GM12878 (cell line): ENCODE results near the gene WHAMM. TPM values are rescaled to one million over a fixed set of nuclear protein-coding genes. Genes with fewer than 3 reads are reported as not detected.

Experiments used
- BACH1 ChIP-seq: fragments of 450-650 bp; IDR thresholded peaks from 2 replicates; pipeline ENCODE4 v1.6.1; 2017; ENCODE audit warnings: mild to moderate bottlenecking, borderline replicate concordance
- BCL3 ChIP-seq: IDR thresholded peaks from 2 replicates; pipeline ENCODE4 v1.6.1; 2011; ENCODE audit warnings: borderline replicate concordance, low read depth, mild to moderate bottlenecking, moderate library complexity, low read length; ENCODE audit not compliant: insufficient read depth, poor library complexity, severe bottlenecking
- DPF2 ChIP-seq: fragments of 450-650 bp; IDR thresholded peaks from 2 replicates; pipeline ENCODE4 v1.6.1; 2017; ENCODE audit warnings: mild to moderate bottlenecking
- EZH2 ChIP-seq: IDR thresholded peaks from 2 replicates; pipeline ENCODE4 v1.6.1; 2012; ENCODE audit warnings: low read depth, mild to moderate bottlenecking, control low read depth, inconsistent platforms, low read length, borderline replicate concordance; ENCODE audit not compliant: control insufficient read depth
- GABPA ChIP-seq: IDR thresholded peaks from 2 replicates; pipeline ENCODE4 v1.6.1; 2014; ENCODE audit warnings: antibody characterized with exemption, low read depth, mild to moderate bottlenecking, inconsistent platforms
- POLR2AphosphoS2 ChIP-seq: IDR thresholded peaks from 2 replicates; pipeline ENCODE4 v1.6.1; 2011; ENCODE audit warnings: low read depth, mild to moderate bottlenecking, low read length, improper control_type of control experiment, moderate library complexity
- RELB ChIP-seq: fragments of 450-650 bp; IDR thresholded peaks from 2 replicates; pipeline ENCODE4 v1.6.1; 2017; ENCODE audit warnings: low read depth, mild to moderate bottlenecking, moderate library complexity
- RFX5 ChIP-seq: IDR thresholded peaks from 2 replicates; pipeline ENCODE4 v1.6.1; 2011; ENCODE audit warnings: low read depth, low read length, improper control_type of control experiment
- SUZ12 ChIP-seq: fragments of 200-600 bp; sonication (generic); IDR thresholded peaks from one replicate; pipeline ENCODE4 v1.6.1; 2018; ENCODE audit warnings: antibody characterized with exemption, mild to moderate bottlenecking; ENCODE audit not compliant: unreplicated experiment
- ZNF217 ChIP-seq: fragments of 450-650 bp; IDR thresholded peaks from 2 replicates; pipeline ENCODE4 v1.6.1; 2017; ENCODE audit warnings: antibody characterized with exemption, mild to moderate bottlenecking
- ZNF274 ChIP-seq: IDR thresholded peaks from one replicate; pipeline ENCODE4 v1.8.0; 2011; ENCODE audit not compliant: insufficient read length, insufficient read depth
- polyA plus RNA-seq, 11 experiments: library from polyadenylated mRNA; depleted of rRNA in 4 of 11; unstranded in 6 of 11; stranded (reverse) in 5 of 11; fragments of >200 nt; fragmentation: Nextera tagmentation in 4 of 11; fragmentation: Illumina TruSeq in 1 of 11; extraction: Ambion mirVana in 4 of 11; extraction: Trizol in 1 of 11; gene quantifications; 1 replicate in 1 of 11; 2 replicates in 10 of 11; pipeline versions ENCODE4 v1.2.1 to v1.2.3, GENCODE V29; 2011 to 2016; ENCODE audit warnings: inconsistent platforms in 2 of 11, missing spikeins in 2 of 11, low read depth in 1 of 11
- total RNA-seq, 4 experiments: library from RNA; depleted of rRNA in 3 of 4; stranded (reverse); fragments of >200 nt in 3 of 4; fragmentation: Illumina TruSeq in 1 of 4; extraction: Trizol in 1 of 4; gene quantifications; 2 replicates each; pipeline versions ENCODE4 v1.2.1 to v1.2.3, GENCODE V29; 2013 to 2021

WHAMM gene
- total and polyA plus RNA-seq, 10 of the 15 experiments (the other 5 are each of a cell fraction or from before 2014, with no cell fraction given): 0.87 to 6.7 (median 2.5) TPM

- TF ChIP-seq RELB (no peak), POLR2AphosphoS2 (no peak), ZNF274 (no peak), GABPA (no peak), RFX5 (no peak), BACH1 (no peak), EZH2 (no peak), ZNF217 (no peak), SUZ12 (no peak), DPF2 (no peak), BCL3 (no peak)
These were observed 790 bp upstream of the WHAMM start (continued) for GRCh38 chr15:82808634-82809041.
